ENCODE measurements around the gene CDX2.
"Not testable (repeated sequence)": the region's sequence is repeated elsewhere in the genome, so short reads cannot be mapped to it uniquely, and the experiment has no call there.

CDX2 gene, protein sequence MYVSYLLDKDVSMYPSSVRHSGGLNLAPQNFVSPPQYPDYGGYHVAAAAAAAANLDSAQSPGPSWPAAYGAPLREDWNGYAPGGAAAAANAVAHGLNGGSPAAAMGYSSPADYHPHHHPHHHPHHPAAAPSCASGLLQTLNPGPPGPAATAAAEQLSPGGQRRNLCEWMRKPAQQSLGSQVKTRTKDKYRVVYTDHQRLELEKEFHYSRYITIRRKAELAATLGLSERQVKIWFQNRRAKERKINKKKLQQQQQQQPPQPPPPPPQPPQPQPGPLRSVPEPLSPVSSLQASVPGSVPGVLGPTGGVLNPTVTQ

DNA sequence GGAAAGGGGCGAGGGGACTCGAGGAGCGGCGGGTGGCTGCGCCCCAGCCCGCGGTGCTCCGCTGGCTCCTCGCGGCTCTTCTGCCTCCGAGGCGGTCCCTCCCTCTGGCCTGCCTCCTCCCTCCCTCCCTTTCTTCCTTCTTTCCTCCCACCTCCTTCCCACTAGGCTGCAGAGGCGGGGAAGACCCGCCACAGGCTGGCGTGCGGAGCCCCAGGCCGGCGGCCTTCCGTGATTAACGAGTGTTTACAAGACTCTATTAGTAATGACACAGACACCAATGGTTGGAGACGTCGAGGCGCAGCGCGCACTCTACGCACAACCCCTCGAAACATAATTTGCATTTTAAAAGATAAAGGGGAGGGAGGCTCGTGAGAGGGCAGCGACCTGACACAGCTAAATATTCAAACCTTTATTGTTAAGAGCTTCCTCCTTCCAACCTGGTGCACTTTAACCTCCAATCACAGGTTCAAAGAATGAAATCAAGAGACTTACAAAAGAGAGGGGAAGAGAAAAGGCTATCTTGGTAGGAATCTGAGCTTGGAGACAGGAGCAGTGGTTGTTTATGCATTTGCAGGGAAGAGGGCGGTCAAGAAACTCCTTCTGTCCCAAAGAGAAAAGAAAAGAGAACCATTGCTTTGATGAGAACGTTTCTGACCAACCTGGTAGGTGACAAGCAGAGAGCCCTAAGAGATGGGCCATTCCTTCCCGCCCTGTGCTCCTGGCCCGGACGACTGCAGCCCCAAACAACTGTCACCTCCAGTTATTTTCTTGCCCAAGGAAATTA, at the start of gene CDX2:
CDX2 (minus strand) TSS at position 234 of the 784 bp plus-strand sequence. CDS start 309 bp downstream, outside the sequence.
- no peak for DNase-seq (ENCODE audit: low spot score)

DNA sequence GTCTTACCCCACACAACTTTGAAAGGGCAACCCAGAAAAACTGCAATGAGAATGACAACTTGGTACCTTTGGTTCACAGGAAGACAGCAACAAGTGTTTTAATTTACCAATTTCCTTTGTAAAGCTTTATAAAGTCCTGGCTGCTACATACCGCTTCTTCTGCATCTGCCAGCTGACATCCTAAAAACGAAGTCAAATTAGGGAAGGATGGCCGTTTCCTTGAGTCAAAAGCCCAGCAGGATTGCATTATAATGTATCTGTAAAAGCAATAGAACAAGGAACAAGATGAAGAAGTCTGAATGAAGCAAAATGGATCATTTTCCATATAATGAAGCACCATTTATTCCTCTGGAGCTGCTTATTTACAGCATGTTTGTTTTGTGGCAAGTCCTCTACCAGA, 45.2 kb upstream of the CDX2 start:
- DNase-seq (ENCODE audit: low spot score): no peak

DNA sequence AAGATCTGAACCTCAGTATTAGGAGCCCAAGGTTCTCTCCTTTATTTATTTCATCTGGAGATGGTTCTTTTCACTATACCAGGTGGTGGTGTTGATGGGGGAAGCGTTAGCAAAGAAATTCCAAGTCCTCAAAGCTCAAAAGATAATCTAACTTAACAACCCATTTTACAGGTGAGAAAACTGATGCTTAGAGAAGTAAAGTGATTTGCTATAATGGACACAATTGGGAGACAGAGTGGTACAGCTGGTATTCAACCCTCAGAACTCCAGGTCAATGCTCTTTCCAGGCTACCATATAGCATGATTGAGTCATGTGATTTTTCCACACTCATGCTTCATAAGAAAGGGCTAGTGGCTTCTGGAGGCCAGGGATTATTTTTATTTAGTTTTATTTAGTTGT, 44.4 kb upstream of the CDX2 start:
- no peak for DNase-seq (ENCODE audit: low spot score)

DNA sequence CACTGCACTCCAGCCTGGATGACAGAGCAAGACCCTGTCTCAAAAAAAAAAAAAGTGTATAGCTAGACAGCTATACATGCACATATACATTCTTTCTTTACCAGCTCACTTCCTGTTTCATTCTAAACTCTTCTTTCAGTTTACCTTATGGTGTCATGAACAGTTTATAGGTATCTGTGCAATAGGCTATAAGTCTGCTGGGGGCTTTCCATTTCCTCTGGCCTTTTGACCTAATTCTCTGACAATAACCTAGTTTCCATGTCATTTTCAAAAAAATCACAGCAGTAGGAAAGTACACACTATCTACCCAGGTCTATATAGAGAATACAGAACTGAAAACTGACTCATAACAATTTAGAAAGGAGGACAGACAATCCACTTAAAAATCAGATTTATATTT, 43.8 kb upstream of the CDX2 start:
- no peak for DNase-seq (ENCODE audit: low spot score)

DNA sequence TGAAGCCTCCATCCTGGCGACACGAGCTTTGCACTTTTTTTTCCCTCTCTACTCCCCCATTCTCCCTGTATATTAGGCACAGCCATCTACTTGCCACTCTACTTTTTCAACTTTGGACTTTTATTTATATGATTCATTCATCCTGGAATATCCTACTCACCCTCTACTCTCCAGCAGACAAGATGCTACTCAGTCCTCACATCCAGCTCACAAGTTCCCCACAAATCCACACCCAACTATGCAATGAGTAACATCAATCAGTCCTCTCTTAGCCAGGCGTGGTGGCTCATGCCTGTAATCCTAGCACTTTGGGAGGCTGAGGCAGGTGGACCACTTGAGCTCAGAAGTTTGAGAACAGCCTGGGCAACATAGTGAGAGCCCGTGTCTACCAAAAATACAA, 43.3 kb upstream of the CDX2 start:
- no peak for DNase-seq (ENCODE audit: low spot score)

DNA sequence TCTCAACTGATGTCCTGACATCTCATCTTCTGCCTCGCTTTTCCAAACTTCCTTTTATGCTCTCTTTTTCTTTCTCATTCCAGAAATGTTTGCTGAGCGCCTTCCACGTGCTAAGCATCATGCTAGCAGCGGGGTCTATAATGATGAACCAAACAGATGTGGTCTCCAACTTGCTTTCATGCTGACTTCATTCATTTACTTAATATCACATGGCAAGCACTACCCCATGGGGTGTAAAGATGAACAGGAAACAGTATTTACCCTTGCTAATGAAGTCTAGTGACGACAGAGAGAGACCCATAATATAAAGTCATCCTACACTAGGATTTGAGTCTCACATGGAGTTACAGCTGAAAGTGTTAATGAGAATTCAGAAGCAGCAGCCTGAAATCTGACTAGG, 40.9 kb upstream of the CDX2 start:
- DNase-seq (ENCODE audit: low spot score): no peak

DNA sequence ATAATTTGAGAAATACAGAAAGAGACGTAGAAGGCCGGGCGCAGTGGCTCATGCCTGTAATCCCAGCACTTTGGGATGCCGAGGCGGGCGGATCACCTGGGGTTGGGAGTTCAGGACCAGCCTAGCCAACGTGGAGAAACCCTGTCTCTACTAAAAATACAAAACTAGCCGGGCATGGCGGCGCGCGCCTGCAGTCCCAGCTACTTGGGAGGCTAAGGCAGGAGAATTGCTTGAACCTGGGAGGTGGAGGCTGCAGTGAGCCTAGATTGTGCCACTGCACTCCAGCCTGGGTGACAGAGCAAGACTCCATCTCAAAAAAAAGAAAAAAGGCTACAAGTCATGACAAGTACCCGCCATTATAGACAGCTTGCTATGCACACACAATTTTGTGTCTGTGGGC, 35.9 kb upstream of the CDX2 start:
- DNase-seq (ENCODE audit: low spot score): not testable (repeated sequence)

DNA sequence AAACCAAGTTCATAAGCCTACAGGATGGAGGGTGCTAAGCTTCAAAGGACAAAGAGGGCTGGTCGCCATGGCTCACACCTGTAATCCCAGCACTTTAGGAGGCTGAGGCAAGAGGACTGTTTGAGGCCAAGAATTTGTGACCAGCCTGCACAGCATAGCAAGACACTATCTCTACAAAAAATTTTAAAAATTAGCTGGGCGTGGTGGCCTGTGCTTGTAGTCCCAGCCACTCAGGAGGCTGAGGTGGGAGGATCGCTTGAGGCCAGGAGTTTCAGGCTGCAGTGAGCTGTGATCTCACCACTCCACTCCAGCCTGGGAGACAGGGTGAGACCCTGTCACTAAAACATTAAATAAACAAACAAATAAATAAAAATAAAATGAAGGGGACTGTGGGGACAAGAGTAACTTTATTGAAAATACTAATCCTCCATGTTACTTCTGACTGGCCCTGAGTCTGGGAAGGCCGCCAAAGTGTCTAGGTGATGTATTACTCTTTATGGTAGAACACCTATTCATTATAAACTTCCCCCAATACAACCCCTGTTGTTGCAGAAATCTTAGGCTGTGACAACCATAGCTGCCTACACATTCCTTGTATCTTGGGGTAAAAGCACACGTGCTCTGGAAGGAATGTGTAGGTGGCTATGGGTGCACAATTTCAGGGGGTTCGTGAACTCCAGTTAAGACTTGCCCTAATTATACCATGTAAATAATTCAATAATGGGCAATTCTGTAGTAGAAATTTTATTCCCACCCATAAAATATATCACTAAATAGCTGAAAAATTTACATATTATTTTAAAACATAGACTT, 34.0 kb upstream of the CDX2 start:
- no peak for DNase-seq (ENCODE audit: low spot score)

DNA sequence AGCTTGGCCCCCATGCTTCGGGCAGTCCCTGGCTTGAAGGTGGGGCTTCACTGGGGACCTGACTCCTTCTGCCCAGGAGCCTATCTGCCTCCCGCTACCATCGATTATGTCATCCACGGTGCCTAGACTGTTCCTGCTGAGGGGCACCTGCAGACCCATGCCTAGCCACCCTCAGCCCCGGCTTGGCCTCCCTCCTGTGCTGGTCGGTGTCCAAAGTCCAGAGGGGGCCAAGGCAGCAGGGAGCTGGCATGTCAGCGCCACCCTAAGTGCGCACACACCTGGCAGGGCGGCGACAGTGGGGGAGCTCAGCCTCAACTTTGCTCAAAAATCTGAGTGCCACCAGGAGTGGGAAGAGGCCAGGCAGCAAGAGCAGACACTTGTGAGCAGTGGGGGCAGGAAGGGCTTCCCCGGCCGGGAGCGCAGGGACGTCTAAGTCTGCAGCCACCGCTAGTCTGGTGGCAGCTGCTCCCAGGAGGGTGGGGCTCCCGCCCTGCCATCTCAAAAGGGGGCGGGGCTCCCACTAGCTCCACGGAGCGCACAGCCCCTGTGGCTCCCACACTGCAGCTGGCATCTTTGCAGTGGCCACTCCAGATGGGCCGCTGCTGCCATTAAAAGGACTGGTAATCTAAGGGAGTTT, 32.8 kb upstream of the CDX2 start:
- no peak for DNase-seq (ENCODE audit: low spot score)

DNA sequence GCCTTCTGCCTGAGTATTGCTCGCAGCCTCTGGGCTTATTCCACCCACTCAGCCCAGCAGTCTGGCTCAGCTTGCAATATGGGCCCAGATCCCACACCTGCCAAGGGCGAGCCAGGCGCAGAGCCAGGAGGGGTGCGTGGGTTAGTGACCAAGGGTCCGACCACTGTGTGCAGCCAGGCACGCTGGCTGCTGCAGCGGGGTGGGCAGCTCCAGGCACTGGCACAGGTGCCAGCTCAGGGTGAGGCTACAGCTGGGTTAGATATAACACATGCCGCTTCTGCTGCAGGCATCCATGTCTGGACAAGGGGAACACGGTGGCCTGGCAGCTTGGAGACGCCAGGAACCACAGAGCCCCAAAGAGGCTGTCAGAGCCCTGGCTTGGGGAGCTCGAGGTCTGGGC, 31.9 kb upstream of the CDX2 start:
- no peak for DNase-seq (ENCODE audit: low spot score)

DNA sequence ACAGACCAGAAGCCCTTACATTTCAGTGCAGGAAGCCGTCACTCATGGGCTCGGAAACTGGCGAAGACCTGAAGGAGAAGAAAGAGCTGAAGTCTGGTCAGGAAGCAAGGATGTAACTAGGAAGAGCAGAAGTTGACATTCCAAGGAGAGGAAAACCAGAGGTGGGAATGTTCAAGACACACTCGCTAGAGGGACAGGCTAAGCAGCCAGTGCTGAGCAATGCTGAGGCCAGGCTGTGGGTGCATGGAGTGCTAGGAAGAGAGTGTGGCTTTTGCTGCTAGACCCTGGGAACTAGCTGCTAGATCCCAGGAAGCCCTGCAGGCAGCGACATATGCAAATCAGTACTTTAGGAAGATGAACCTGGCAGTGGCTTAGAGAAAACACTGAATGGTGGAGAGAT, 31.5 kb upstream of the CDX2 start:
- DNase-seq (ENCODE audit: low spot score): no peak

DNA sequence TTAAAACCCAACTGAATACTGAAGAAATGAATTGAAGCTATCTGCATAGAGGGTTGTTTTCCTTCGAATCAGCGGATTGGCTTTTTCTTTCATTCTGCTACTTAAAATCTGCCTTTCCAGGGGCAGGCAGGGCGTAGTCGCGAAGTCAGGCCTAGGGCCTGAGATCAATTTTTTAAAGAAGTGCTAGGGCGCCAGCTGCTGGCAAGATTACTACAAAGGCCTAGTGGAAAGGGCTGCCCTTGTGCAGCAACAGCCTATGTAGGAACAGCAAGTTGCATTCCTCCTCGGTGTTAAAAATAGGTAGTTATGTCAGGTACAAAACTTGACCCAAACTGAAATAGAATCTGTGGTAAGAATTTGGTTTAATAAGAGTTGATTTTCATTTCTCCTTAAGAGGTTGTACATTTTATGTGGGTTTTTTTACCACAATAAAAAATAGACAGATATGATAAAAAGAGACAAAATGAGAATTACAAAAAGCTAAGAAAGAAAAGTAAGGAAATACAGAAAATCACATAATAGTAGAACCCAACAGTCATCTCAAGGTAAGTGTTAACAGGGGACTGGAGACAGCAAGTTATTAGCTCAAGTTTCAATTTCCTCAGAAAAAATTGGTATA, 28.9 kb upstream of the CDX2 start:
- peak; percentile 17 for DNase-seq (ENCODE audit: low spot score)

DNA sequence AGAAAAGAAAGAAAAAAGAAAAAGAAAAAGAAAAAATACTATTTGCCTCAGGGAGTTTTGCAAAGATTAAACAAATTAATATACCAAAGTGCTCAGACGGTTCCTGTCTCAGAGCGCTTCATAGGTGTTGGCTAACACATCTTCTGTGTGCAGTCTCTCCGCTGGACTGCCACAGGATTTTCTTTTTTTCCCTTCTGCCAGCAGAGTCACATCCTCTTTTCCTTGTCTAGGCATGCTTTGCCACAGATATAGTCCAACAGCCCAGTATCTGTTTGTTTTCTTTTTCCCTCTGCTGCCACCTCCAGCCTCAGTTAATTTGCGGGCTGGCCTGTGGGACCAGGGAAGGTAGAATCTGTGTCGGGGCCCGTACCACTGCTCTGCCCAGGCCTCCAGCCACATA, 22.8 kb upstream of the CDX2 start:
- DNase-seq (ENCODE audit: low spot score): no peak

DNA sequence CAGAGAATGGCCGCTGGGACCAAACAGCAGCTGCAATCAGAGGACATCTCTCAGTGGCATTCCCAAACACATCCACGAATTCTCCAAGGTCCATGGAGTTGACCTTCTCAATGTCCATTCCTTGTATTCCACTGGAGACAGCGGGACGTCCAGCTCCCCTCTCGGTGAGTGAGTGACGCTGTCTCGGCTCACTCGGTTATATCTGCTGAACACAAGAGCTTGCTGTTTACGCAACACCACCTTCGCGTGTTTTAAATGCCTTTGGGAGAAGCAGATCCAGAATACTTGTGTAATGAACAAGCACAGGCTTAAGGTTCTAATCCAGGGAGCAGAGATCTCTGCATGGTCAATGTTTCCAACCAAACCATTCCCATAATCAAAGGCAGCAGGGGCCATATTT, 19.4 kb upstream of the CDX2 start, which contains the start of gene URAD:
URAD (minus strand) TSS at position 174 of the 400 bp plus-strand sequence; CDS start at position 118, 56 bp downstream.
- DNase-seq (ENCODE audit: low spot score): no peak

DNA sequence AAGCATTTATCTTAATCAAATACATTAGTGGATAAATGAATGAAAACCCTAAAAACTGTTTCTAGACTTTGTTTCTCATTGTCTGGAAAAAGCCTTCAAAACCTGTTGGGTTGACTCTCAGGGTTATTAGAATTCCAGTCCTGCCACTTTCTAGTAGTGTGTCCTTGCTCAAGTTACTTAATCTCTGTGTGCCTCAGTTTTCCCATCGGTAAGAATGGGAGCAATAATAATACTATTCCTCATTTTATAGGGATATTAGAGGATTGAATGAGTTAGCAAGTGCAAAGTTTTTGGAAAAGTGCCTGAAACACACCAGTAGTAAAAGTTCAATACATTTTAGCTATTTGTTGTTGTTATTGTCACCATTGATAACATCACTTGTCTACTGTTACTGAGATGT, 16.5 kb upstream of the CDX2 start:
- no peak for DNase-seq (ENCODE audit: low spot score)

DNA sequence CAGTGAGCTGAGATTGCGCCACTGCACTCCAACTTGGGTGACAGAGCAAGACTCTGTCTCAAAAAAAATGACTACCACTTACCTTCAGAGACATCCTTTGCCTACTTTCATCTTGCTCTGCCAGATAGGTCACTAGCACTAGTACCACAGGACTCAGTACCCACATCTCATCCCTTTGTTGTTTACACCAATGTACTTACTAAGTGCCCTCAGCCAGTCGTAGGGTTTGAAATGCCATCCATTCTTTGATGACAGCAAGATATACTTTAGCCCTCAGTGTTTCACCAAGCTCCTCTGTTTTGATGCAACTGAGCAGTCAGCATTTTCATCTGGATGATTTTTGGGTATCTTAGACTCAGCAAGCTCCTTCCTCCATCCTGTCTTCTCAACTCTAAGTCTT, 13.2 kb upstream of the CDX2 start:
- DNase-seq (ENCODE audit: low spot score): no peak

DNA sequence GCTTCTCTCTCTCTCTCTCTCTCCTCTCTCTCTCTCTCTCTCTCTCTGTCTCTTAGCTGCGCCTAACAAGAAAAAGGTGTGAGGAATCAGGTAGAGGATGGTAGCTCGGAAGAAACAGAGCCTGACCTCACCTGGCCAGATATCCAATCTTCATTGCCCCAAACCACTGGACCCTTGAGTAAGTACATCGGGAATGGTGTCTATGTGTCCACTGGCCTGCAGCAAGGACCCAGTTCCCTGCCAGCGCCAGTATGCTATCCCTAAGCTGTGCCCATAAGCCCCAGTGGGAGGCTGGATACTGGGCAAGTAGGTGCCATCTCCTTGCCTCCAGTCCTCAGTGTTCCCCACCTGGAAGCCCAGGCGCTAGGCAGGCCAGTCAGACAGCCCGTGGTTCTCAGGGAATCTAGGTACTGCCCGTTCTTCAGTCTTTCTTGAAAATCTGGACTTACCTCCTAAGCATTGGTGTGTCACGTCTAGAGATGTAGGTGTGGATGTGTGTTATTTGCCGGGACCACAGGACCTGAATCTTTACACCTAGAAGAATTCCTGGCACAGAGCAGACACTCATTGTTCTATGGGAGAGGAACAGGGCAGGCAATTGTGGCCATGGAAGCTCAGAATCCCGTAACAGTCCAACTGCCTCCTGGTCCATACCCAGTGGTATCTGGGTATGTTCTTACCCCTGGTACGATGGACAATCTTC, 12.0 kb upstream of the CDX2 start:
- DNase-seq (ENCODE audit: low spot score): no peak

DNA sequence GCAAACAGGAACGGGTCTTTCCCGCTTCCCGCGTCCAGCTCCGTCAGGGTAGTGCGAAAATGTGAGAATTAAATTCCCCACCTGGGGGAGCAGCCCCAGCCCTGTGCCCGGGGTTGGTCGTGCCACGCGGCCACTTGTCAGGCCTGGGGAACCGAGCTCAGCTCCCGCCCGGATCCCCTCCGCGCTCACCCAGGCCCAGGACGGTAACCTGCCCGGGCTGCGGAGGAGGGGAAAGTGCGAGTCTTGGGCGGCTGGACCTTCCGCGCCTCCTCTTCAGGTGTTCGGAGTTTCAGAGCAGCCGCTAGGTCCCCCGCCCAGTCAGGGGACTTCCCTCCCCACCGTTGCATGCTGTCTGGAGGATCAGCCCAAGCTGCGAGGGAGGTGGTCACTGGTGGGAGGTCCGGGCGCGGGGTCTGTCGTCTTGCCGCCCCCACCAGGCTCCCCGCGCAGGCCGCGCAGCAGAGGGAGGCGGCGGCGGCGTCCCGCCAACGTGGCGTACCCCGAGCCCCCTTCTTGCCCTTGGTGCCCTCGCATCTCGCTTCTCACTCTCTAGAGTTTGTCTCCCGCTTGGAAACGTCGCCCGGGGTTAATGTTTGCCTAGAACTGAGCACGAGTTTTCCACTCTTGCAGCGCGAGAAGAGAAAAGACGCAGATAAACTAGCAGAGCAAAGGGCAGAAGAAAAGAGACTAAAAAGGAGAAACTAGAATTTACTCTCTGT, 11.3 kb upstream of the CDX2 start:
- no peak for DNase-seq (ENCODE audit: low spot score)

DNA sequence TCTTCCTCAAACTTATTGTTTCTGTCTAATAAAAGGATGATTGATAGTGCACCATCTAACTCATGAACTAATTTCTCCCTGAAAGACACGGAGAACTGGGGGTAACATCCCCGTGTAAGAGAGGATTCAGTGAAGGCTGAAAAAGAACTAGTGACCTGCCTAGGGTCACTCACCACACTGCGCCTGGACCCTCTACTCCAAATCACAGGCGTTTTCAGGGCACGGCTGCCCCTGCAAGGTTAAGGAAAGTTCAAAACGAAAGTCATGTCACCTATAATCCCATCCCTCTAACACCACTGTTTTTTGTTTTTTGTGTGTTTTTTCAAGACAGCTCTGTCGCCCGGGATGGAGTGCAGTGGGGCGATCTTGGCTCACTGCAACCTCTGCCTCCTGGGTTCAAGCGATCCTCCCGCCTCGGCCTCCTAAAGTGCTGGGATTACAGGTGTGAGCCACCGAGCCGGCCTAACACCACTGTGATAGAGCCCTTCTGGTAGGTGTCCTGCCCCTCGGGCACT, 10.7 kb upstream of the CDX2 start:
- DNase-seq (ENCODE audit: low spot score): no peak

DNA sequence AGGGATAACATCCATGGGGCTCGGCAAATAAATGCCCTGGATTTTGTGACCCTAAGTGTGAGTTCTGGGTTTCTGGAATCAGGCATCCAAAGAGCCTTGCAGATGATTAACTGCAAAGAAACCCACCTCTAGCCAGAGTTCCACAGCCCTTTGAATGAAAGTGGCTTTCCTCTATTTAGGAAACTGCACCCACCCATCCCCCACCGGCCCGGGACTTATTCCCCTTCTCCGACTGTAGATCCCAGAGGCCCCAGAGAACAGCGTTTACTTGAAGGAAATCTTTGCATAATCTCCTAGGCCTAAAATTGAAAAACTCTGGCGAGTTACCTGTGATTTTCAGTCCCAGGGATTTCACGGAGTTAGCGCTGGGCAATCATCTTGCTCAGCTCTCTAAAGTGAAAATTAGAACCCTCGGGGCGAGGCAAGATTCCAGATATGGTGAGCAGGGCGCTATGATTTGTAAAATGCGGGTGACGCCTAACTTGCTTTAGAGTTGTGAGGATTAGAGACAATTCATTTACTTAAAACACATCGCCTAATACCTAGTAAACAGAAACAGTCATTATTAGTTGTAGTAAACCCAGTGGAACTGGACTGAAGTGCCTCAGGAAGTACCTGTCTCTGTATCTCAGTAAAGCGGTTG, 10.0 kb upstream of the CDX2 start:
- DNase-seq (ENCODE audit: low spot score): no peak
